HG03342 (cell line): ENCODE data around the gene SIN3A.
"Not testable (repeated sequence)": the region's sequence is repeated elsewhere in the genome, so short reads cannot be mapped to it uniquely, and the experiment has no call there.

Source experiments
- ATAC-seq: cut with Tn5 transposase; IDR thresholded peaks from one replicate; pipeline ENCODE4 v1.9.1; 2021; ENCODE audit warnings: mild to moderate bottlenecking, moderate library complexity; ENCODE audit not compliant: unreplicated experiment

SIN3A gene

GRCh38 chr15:75358771-75359536 lies 92.5 kb downstream of the SIN3A start:
- ATAC-seq, result no peak

DNA sequence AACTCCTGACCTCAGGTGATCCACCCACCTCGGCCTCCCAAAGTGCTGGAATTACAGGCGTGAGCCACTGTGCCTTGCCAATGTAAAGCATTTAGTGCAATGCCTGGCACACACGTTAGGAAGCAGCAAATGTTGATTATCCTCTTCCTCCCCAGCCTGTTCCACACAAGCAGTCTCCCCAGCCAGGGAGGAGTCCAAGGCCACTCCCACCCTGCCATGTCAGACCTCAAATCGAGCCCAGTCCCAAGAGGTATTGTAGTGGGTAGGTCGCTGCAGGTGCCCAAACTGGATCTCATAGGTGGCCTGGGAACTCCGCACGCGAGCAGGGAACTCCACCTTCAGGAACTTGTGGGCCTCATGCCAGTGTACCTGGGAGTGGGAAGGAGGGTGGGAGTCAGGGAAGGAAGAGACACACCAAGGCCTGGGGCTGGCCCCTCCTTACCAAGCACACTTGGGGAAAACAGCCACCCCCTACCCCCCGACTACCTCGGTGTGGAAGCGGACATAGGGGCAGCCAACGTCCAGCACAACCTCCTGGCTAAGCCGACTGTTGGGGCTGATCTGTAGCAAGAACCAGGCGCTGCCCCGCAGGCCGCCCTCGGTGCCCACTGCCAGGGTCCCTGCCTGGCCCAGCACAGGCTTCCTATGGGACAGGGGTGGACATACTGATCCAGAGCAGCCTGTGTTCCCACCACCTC lies 93.4 kb downstream of the SIN3A start:
- ATAC-seq, result no peak

DNA sequence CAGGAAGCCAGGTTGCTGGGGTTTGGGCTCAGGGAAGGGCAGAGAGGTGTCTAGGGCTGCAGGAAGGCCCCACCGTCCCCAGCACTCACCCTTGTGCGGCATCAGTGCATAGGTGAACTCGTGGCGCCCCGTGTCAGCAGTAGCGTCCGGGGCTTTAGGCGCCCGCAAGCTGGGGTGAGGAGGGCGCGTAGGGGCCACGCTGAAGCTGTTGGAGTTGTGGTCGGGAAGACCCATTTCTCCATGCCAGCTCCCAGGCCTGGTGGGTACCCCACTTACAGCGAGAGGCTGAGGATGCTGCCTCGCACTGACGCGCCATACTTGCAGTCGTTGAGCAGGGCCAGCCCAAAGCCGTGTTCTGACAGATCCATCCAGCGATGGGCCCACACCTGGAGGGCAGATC lies 95.0 kb downstream of the SIN3A start:
- no peak for ATAC-seq

DNA sequence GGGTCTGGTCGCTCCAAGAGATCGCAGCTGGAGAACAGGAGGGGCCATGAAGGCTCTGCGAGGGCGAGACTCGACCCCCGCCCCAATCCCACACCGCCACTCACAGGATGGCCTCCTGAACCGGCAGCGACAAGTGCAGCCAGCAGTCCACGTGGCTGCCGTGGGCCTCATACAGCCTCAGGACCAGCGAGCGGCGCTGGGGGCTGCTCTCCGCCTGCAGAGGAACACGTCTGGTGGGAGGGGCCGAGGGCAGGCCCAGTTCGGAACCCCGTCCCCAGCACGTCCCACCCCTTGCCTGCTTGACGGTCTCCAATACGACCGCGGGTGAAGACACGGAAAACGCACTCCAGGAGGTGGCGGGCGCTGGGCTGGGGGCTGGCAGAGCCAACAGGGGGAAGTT lies 95.5 kb downstream of the SIN3A start:
- no peak for ATAC-seq

- ATAC-seq, result no peak
Observed at GRCh38 chr15:75355369-75355768, 96.1 kb downstream of the SIN3A start.

GRCh38 chr15:75354454-75354853 lies 97.0 kb downstream of the SIN3A start:
- no peak for ATAC-seq

GRCh38 chr15:75353604-75354003 lies 97.9 kb downstream of the SIN3A start:
- no peak for ATAC-seq

DNA sequence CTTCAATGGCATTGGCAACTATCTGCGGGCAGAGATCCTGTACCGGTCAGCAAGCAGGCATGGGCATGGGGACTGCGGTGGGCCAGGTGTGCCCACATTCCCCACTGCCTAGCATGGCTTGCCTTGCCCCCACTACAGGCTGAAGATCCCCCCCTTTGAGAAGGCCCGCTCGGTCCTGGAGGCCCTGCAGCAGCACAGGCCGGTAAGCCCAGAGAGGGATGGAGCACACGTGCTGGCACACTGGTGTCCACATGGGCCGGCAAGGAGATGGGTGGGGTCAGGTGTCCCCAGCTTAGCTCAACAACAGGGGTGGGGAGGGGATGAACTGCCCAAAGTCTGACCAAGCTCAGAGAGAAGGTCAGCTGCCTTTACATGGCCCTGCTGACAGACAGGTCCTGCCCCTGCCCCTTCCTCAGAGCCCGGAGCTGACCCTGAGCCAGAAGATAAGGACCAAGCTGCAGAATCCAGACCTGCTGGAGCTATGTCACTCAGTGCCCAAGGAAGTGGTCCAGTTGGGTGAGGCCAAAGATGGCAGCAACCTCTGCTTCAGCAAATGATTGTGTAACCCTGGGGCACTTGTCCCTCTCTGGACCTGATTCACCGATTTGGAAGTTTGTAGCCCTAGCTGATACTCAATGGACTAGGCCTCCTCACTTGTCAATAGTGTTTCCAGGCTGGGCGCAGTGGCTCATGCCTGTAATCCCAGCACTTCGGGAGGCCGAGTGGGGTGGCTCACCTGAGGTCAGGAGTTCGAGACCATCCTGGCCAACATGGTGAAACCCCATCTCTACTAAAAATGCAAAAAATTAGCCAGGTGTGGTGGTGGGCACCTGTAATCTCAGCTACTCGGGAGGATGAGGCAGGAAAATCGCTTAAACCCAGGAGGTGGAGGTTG lies 99.1 kb downstream of the SIN3A start:
- ATAC-seq, result no peak

DNA sequence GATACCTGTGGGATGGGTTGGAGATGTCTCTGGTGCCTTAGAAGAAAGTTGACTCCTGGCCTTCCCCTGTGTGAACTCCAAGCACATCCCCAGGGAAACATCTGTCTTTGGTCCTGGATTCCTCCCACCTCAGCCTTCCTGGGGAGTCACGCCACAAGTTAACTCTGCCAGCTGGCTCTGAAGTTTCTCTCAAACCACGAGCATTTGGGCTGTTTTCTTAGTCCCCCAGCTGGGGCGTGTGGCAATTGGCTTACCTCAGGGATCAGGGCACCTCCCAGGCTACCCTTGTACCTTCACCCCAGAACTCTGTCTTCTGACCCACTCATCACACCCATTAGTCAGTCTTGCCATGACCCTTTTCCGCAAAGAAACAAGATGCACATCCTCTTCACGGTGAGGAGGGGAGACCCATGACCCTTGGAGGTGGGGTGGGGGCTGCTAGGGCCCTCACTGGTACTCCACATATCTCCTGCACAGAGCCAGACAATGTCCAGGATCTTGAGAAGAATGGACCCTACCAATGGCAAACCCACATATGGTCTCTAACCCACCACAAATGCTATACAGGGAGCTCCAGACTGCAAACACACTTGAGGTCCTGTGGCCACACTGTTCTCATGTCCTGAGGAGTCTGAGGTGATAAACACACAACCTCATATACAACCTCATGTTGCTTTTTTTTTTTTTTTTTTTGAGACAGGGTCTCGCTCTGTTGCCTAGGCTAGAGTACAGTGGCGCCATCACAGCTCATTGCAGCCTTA lies 100.7 kb downstream of the SIN3A start:
- ATAC-seq, result no peak

DNA sequence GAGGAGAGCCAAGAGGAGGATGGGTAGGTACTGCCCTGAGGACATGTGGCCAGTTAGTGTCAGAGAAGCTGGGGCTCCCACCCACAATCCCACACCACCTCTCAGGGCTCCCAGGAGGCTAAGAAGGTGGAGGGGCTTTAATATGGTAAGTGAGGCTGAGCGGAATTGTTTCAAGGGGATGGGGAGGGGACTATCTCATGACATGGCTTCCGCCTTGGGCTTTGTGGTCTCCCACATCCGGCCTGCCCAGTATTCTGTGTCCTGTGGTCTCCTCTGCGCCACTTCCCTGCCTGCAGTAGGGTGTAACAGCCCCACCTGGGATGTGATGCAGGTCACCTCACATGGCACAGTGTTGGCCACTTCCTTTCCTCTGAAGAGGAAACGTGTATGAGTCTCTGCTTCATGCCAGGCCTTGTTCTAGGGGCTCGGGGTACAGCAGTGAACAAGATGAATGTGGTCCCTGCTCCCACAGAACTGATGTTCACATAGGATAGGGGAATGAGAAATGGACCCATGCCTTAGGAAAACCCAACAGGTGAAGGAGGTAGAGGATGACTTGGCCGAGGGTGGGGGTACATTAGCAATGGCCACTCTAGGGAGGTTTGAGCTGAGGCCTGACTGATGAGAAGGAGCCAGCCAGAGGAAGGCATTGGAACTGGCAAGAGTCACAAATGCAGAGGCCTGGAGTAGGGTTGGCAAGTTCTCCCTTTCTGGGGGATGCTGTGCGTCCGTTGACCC lies 101.5 kb downstream of the SIN3A start:
- ATAC-seq, result no peak

DNA sequence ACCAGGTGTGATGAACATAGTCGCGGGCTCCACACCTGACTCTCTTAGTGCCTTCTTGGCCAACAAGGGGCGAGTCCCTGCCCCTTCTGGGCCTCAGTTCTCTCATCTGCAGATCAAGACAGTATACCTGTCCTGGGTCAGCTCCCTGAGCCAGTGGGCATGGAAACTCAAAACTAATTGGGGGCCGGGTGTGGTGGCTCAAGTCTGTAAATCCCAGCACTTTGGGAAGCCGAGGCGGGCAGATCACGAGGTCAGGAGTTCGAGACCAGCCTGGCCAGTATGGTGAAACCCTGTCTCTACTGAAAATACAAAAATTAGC lies 102.2 kb downstream of the SIN3A start:
- ATAC-seq, result not testable (repeated sequence)

DNA sequence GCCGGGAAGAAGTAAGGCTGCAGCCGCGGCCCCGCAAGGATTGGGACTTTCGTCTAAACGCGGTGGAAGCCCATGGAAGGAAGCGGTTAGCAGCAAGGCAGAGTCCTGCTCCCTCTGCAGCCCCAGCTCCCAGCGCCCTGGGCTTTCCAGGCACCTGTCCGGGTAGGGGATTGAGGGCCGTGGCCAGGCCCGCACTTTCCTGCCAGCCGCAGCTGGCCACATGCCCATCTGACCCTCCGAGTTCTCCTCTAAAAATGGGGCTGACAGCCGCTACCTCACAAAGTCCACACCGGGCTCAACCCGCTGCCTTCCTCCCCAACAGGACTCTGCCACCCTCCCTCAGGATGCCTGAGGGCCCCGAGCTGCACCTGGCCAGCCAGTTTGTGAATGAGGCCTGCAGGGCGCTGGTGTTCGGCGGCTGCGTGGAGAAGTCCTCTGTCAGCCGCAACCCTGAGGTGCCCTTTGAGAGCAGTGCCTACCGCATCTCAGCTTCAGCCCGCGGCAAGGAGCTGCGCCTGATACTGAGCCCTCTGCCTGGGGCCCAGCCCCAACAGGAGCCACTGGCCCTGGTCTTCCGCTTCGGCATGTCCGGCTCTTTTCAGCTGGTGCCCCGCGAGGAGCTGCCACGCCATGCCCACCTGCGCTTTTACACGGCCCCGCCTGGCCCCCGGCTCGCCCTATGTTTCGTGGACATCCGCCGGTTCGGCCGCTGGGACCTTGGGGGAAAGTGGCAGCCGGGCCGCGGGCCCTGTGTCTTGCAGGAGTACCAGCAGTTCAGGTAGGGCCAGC lies 102.7 kb downstream of the SIN3A start:
- ATAC-seq, result no peak

DNA sequence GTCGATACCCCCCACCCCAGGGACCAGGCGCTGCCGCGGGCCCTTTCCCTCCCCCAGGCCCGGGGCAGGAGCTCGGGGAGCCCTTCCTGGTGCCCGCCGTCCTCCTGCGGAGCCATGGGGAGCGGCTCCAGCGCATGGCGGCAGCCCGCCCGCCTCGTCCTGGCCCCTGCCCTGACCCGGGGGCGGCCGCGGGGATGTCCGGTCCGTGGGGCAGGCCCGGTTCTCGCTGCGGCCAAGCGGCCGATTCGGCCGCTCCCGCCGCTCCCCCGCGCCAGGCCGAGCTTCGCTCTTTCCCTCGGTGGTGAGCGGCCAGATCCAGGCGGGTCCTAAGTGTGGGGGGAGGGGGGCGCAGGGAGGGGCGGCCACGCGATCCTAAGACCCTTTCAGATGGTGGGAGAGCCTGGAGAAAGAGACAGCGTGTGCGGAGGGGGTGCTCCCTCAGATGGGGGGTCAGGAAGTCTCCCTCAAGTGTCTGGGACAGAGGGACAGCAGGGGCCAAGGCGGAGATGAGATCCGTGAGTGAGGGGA lies 103.4 kb downstream of the SIN3A start:
- ATAC-seq, result no peak

DNA sequence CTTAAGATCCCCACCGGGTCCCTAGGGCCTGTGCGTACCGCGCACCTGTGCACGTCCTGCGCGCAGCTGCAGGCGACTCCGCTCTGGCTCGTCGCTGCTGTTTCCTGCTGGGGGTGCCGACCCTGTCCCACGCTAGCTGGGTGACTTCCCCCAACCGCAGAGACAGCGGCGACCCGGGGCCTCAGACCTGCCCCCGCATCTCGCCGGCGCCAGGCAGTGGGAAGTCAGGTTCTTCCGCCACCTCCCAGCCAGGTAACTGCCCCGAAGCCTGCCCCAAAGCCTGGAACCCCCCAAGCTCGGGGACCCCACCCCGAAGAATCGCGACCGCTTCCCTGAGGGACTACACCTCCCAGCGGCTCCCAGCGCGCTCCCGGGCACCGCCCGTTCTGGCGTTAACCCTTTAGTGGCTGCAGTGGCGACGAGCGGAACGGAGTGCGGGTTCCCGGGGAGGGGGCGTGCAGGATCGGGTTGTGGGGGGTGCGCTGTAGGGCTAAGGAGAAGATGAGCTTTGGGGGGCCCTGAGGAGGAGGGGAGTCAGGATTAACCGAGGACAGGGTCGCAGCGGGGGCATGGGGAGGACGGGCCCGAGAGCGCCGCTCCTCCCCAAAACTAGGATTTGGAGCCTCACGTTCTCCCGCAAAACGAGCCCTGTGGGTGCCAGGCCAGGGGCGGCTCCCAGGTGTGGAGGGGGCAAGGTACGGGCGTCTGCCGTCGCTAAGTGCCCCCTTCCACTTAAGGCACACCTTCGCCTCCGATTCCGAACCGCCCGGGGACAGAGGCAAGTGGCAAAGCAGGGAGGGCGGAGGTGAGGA lies 104.1 kb downstream of the SIN3A start:
- ATAC-seq, result peak; percentile 53

DNA sequence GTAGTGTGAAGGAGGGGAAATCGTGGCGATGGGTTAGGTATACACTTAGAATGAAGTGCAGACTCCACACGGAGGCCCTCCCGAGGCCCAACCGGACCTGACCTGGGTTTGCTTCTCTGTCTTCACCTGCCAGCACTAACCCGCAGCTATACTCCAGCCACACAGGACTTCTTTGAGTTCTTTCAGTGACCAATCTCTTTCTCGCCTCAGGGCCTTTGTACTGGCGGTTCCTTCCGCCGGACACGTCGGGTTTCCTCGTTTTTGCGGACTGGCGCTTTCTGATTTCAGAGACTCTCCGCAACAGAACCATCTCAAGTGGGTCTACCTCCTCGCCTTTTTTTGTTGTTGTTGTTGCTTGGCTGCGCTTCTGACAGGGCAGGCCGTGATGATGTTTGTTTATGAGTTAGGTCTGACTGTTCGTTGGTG lies 104.7 kb downstream of the SIN3A start, which contains the start of gene NEIL1:
Gene NEIL1, plus strand, starts transcription at position 244 of the 426 bp plus-strand sequence. CDS start 1,867 bp downstream, outside the sequence.
- no peak for ATAC-seq

DNA sequence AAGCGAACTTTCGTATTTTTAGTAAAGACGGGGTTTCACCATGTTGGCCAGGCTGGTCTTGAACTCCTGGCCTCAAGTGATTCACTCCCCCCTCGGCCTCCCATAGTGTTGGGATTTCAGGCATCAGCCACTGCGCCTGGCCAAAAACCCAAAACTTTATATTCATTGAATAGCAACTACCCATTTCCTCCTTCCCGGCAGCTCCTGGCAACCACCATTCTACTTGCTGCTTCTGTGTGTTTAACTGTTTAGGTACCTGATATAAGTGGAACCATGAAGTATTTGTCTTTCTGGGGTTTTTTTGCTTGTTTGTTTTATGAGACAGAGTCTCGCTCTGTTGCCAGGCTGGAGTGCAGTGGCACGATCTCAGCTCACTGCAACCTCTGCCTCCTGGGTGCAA lies 107.5 kb downstream of the SIN3A start:
- ATAC-seq, result not testable (repeated sequence)

GRCh38 chr15:75342221-75342620 lies 109.3 kb downstream of the SIN3A start:
- no peak for ATAC-seq
